Endothelial cell of umbilical vein (primary cell): ENCODE data around the gene AGXT. TPM values are rescaled to one million over a fixed set of nuclear protein-coding genes. Genes with fewer than 3 reads are reported as not detected.

Experiments used
- BruUV-seq: library from RNA; stranded (reverse); fragments of 400-500 nt; replicated peaks from 2 replicates; lab custom pipeline; 2021; lab: Mats Ljungman, UMichigan
- CTCF ChIA-PET: fragments of 300-600, 350-600 bp; sonication (Branson Sonifier 250); formaldehyde crosslinking; loops from one replicate; lab custom pipeline; 2021; ENCODE audit warnings: antibody characterized with exemption, inconsistent platforms; lab: Charles Lee
- POLR2A ChIA-PET: fragments of 300-600, 350-600 bp; sonication (Branson Sonifier 250); formaldehyde crosslinking; loops from one replicate; lab custom pipeline; 2021; ENCODE audit warnings: antibody characterized with exemption, inconsistent platforms; lab: Charles Lee
- DNase-seq: peaks from one replicate; pipeline ENCODE4 v3.0.0-alpha.2; 2011; ENCODE audit warnings: low read depth, low spot score
- FAIRE-seq: peaks from 2 replicates; lab custom pipeline; 2011; peaks lifted over from hg19 to GRCh38; lab: Jason Lieb, UNC
- H2AFZ ChIP-seq: 2 replicates; pipeline ENCODE4 v1.6.0; 2012; ENCODE audit warnings: low read depth, low read length, control low read depth, inconsistent platforms
- H3K27ac ChIP-seq: 2 replicates; pipeline ENCODE4 v1.5.1; 2011; ENCODE audit warnings: low read depth, mild to moderate bottlenecking, control low read depth, low read length, moderate library complexity; ENCODE audit not compliant: insufficient read depth
- H3K27me3 ChIP-seq, 2 experiments: 2 replicates each; pipeline versions ENCODE4 v1.6.0 to v1.6.1; 2011; ENCODE audit warnings: low read length in 2 of 2, mixed read lengths in 1 of 2; ENCODE audit not compliant: control insufficient read depth in 2 of 2, insufficient read depth in 2 of 2
- H3K36me3 ChIP-seq, 2 experiments: 2 replicates in 1 of 2; 3 replicates in 1 of 2; pipeline ENCODE4 v1.5.1; 2011; ENCODE audit warnings: low read length in 2 of 2, mild to moderate bottlenecking in 1 of 2, moderate library complexity in 1 of 2; ENCODE audit not compliant: control insufficient read depth in 2 of 2, insufficient read depth in 2 of 2; ENCODE audit errors: extremely low read depth in 1 of 2
- H3K4me1 ChIP-seq: 3 replicates; pipeline ENCODE4 v1.5.1; 2011; ENCODE audit warnings: mild to moderate bottlenecking, low read length; ENCODE audit not compliant: control insufficient read depth, insufficient read depth; ENCODE audit errors: extremely low read depth
- H3K4me2 ChIP-seq: 2 replicates; pipeline ENCODE4 v1.6.1; 2011; ENCODE audit warnings: low read length, control low read depth, mixed read lengths; ENCODE audit not compliant: insufficient read depth
- H3K4me3 ChIP-seq, 3 experiments: fragments of 200-600 bp in 1 of 3; sonication (generic), shearing (Covaris generic) in 1 of 3; replicated peaks in 1 of 3; 2 replicates each; pipeline ENCODE4 v1.5.1; 2011 to 2016; ENCODE audit warnings: control low read depth in 3 of 3, low read length in 3 of 3, mild to moderate bottlenecking in 2 of 3, inconsistent platforms in 1 of 3, low read depth in 1 of 3, moderate library complexity in 1 of 3; ENCODE audit not compliant: insufficient read depth in 1 of 3
- H3K79me2 ChIP-seq: 2 replicates; pipeline ENCODE4 v1.6.0; 2012; ENCODE audit warnings: low read length, inconsistent platforms; ENCODE audit not compliant: control insufficient read depth, insufficient read depth
- H3K9ac ChIP-seq: replicated peaks from 2 replicates; pipeline ENCODE3; 2011; ENCODE audit warnings: low read length, control low read depth; ENCODE audit not compliant: insufficient read depth; ENCODE audit errors: extremely low read depth
- H3K9me1 ChIP-seq: replicated peaks from 3 replicates; pipeline ENCODE4 v1.6.0; 2011; ENCODE audit warnings: mild to moderate bottlenecking, low read length; ENCODE audit not compliant: control insufficient read depth, insufficient read depth; ENCODE audit errors: extremely low read depth
- H3K9me3 ChIP-seq: replicated peaks from 2 replicates; pipeline ENCODE4 v1.5.1; 2012; ENCODE audit warnings: low read length, inconsistent platforms; ENCODE audit not compliant: control insufficient read depth, insufficient read depth
- H4K20me1 ChIP-seq: replicated peaks from 2 replicates; pipeline ENCODE3; 2011; ENCODE audit warnings: mild to moderate bottlenecking, low read length; ENCODE audit not compliant: control insufficient read depth, insufficient read depth; ENCODE audit errors: extremely low read depth
- CTCF ChIP-seq, 2 donors: IDR thresholded peaks; 1 replicate in 1 of 2; 2 replicates in 1 of 2; pipeline ENCODE4 v1.5.1; 2011; ENCODE audit warnings: low read length in 2 of 2, mild to moderate bottlenecking in 2 of 2, moderate library complexity in 2 of 2, control low read depth in 1 of 2, inconsistent platforms in 1 of 2, low read depth in 1 of 2; ENCODE audit not compliant: insufficient read depth in 1 of 2; ENCODE audit errors: extremely low read depth in 1 of 2
- EZH2 ChIP-seq: IDR thresholded peaks from 2 replicates; pipeline ENCODE4 v1.6.1; 2012; ENCODE audit warnings: borderline replicate concordance, low read depth, mild to moderate bottlenecking, moderate library complexity, low read length, inconsistent platforms; ENCODE audit not compliant: severe bottlenecking
- FOS ChIP-seq: IDR thresholded peaks from 2 replicates; pipeline ENCODE4 v1.6.1; 2011; ENCODE audit warnings: mild to moderate bottlenecking, low read length, moderate library complexity, borderline replicate concordance; ENCODE audit not compliant: insufficient read depth
- GATA2 ChIP-seq: IDR thresholded peaks from 2 replicates; pipeline ENCODE4 v1.7.0; 2011; ENCODE audit warnings: low read depth, mild to moderate bottlenecking, moderate library complexity, mixed read lengths, low read length; ENCODE audit not compliant: insufficient read length, insufficient read depth
- JUN ChIP-seq: IDR thresholded peaks from 2 replicates; pipeline ENCODE4 v1.6.1; 2011; ENCODE audit warnings: borderline replicate concordance, low read depth; ENCODE audit not compliant: insufficient read length, insufficient read depth
- MAX ChIP-seq: IDR thresholded peaks from 2 replicates; pipeline ENCODE4 v1.6.1; 2011; ENCODE audit not compliant: insufficient read depth, insufficient read length
- MYC ChIP-seq: IDR thresholded peaks from one replicate; pipeline ENCODE4 v1.6.1; 2011; ENCODE audit warnings: mild to moderate bottlenecking, low read depth, low read length
- POLR2A ChIP-seq: IDR thresholded peaks from 2 replicates; pipeline ENCODE4 v1.6.1; 2012; ENCODE audit warnings: low read depth, mild to moderate bottlenecking, control low read depth, low read length
- POLR2AphosphoS5 ChIP-seq: IDR thresholded peaks from 2 replicates; pipeline ENCODE4 v1.6.1; 2012; ENCODE audit warnings: low read depth, mild to moderate bottlenecking, control low read depth, low read length, moderate library complexity; ENCODE audit not compliant: insufficient read depth
- dilution Hi-C: fragments of 300-500 bp; cut with MboI; formaldehyde crosslinking; loops from one replicate; pipeline ENCODE4 v1.15.0; 2019; ENCODE audit warnings: low sequenced_read_pairs; ENCODE audit not compliant: extremely low pct_ligation_motif_present
- intact Hi-C: fragments of 100-400 bp; cut with micrococcal nuclease; formaldehyde crosslinking; loops from one replicate; pipeline ENCODE4 v1.10.0; 2022
- polyA plus RNA-seq, 4 experiments: library from polyadenylated mRNA; depleted of rRNA in 3 of 4; stranded (reverse) in 3 of 4; unstranded in 1 of 4; fragments of >200 nt; gene quantifications; 2 replicates each; pipeline versions ENCODE4 v1.2.1 to v1.2.3, GENCODE V29; 2011 to 2012; ENCODE audit warnings: missing spikeins in 1 of 4
- total RNA-seq: library from RNA; stranded (reverse); gene quantifications from 2 replicates; pipeline ENCODE4 v1.2.3, GENCODE V29; 2021

Gene AGXT
- total and polyA plus RNA-seq, 2 donors (not counting 3 experiments of a cell fraction or from before 2014, with no cell fraction given), result not detected

- Histone ChIP-seq H3K4me2 (no peak overlapping the region), H3K4me1 (no peaks in the 10 kb centered on the region), H3K4me3 (no peak overlapping the region), H3K27ac (no peak overlapping the region), H4K20me1 (no peaks in the 10 kb centered on the region), H3K27me3 (no peaks in the 10 kb centered on the region), H3K36me3 (no peaks in the 10 kb centered on the region), H3K9me3 (no peaks in the 10 kb centered on the region), H3K9ac (no peak overlapping the region), H3K79me2 (no peaks in the 10 kb centered on the region), H2AFZ (no peak overlapping the region), H3K9me1 (no peaks in the 10 kb centered on the region)
- BruUV-seq, result no TSS peak
- intact Hi-C loops, result no loop called here
- DNase-seq (no peak), FAIRE-seq (no peak)
- dilution Hi-C loops, result no loop called here
- CTCF ChIA-PET, result interaction anchor here (1.1 to 1.4 kb wide), 2 partner anchors 9 to 13 kb away, joined by 3 to 6 read pairs; no protein-coding TSS in a partner anchor
- no peak for TF ChIP-seq POLR2AphosphoS5
- POLR2A ChIA-PET, result no interaction called here
Measured at GRCh38 chr2:240905176-240905781, 36.7 kb downstream of the AGXT start.

GRCh38 chr2:240906141-240906910 is 37.7 kb downstream of the AGXT start, which contains the start of gene CROCC2:
TSS of gene CROCC2 (plus strand) at chr2:240906336. CDS start at chr2:240906514, 178 bp downstream.
- no peak within 1 kb of the TSS for H3K4me3 ChIP-seq
- intact Hi-C loops (no loop called here), dilution Hi-C loops (no loop called here)
- H3K79me2 ChIP-seq, result no peaks in the 10 kb centered on the region
- H3K9me3 ChIP-seq, result no peaks in the 10 kb centered on the region
- H3K9me1 ChIP-seq, result no peaks in the 10 kb centered on the region
- H2AFZ ChIP-seq, result no peak within 1 kb of the TSS
- FAIRE-seq (no peak), DNase-seq (no peak)
- H3K27ac ChIP-seq, result no peak within 1 kb of the TSS
- H3K4me2 ChIP-seq, result no peak within 1 kb of the TSS
- no peaks in the 10 kb centered on the region for H3K36me3 ChIP-seq
- ChIA-PET CTCF (interaction anchor here (1.4 kb wide), 1 partner anchor 8 kb away, joined by 6 read pairs; no protein-coding TSS in a partner anchor), POLR2A (no interaction called here)
- no TSS peak for BruUV-seq
- no peaks in the 10 kb centered on the region for H3K4me1 ChIP-seq
- H3K9ac ChIP-seq, result no peak within 1 kb of the TSS
- TF ChIP-seq JUN (no peak), MYC (no peak), POLR2A (no peak), POLR2AphosphoS5 (no peak), EZH2 (no peak), CTCF (IDR thresholded peaks at IDR 0.05; ENCODE audit: extremely low read depth in 1 of 2, insufficient read depth in 1 of 2, low read depth in 1 of 2, low read length in 2 of 2) (no peak), MAX (no peak), GATA2 (no peak), FOS (no peak)
- H4K20me1 ChIP-seq, result no peaks in the 10 kb centered on the region
- no peaks in the 10 kb centered on the region for H3K27me3 ChIP-seq
